ENCODE measurements around the gene PNMA6E.
A peak's percentile ranks its signal among the peaks of the same experiment; 100 is the strongest.
"Not testable (repeated sequence)": the region's sequence is repeated elsewhere in the genome, so short reads cannot be mapped to it uniquely, and the experiment has no call there.

PNMA6E gene

DNA sequence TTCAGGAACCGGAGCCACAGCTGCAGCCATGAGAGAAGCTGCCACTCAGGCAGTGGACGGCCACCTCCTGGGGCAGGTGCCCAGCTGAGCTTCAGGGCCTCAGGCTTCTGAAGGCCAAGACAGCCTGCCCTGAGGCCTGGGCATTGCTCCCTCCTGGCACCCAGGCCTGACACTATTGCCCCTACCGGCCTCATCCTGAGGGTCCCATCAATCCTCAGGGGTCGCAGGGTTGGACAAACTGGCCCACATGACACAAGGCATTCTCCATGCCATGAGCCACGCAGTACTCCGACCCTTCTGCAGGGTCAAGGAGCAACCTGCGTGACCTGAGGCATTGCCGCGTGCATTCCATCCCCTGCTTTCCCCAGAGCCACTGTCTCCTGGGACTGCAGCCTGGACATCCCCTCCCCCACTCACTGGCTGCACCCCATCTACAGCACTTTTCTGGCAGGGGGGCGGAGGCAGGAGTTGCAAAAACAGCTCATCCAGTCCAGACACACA is 7.1 kb upstream of the PNMA6E start:
- DNase-seq (ENCODE audit: low read depth): no peak

DNA sequence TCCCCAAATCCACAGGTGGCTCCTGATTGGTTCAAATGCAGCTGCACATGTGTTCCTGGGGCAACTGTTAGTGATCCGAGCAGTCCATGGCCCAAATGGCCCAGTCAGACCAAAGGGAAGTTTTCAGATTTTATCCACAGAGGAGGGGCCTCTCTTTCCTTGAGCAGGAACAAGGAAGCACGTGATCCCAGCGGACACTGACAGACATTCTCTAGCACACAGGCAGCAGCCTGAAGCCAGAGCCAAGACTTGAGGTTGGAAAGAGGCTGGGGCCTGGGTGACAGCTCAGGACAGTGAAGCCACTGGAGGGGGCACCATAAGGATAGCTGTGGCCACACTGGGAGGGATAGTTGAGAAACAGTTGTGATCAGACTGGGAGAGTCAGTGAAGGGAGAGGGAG is 6.6 kb upstream of the PNMA6E start:
- DNase-seq (ENCODE audit: low read depth): no peak

DNA sequence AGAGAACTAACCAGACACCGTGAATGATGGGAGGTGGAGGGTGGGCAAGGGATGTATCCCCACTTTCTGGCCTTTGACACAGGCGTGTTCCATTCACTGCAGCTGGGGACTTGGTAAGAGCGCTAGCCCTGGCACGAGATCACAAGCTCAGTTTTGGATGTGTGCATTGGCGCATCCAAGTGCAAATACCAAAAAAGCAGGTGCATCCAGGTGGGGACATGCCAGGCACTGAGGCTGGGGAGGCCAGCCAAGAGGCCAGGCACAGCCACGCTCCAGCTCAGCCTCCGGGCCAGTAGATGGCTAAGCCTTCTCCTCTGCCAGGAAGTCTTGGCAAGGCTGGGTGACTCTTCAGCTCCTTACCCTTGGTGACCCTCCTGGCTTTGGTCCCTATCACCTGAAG is 5.8 kb upstream of the PNMA6E start:
- no peak for DNase-seq (ENCODE audit: low read depth)

DNA sequence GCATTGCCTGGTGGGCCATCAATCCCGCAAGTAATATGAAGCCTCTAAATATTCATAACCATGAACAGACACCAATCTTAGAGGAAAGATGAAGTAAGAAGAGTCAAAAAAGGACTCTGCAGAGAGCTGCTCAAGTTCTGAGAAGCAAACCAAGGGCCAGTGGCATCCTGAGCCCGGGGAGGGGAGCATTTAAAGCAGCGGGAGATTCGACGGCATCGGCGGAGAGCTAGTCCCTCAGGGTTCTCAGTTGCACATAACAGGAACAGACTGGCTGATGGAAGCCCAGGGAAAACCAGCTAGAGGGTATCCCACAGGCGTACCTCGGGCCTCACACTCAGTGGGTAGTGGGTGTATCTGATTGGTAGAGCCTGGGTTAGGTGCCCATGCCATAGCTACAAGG is 4.9 kb upstream of the PNMA6E start:
- no peak for DNase-seq (ENCODE audit: low read depth)

DNA sequence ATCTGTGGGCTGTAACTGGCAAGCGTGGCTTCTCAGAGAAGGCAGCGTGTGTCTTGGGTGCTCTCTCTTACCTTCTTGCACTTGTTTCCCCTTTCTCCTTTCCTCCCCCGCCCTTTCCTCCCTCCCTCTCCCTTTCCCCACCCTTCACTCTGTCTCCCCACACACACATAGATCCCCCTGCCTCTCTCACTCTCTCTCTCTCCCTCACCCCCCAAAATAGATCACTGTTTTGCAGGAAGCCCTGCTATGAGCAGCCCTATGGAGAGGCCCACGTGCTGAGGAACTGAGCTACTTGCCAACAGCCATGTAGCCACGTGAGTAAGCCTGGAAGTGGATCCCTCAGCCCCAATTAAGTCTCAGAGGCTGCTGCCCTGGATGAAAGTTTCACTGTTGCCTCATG is 4.3 kb upstream of the PNMA6E start:
- DNase-seq (ENCODE audit: low read depth): no peak

DNA sequence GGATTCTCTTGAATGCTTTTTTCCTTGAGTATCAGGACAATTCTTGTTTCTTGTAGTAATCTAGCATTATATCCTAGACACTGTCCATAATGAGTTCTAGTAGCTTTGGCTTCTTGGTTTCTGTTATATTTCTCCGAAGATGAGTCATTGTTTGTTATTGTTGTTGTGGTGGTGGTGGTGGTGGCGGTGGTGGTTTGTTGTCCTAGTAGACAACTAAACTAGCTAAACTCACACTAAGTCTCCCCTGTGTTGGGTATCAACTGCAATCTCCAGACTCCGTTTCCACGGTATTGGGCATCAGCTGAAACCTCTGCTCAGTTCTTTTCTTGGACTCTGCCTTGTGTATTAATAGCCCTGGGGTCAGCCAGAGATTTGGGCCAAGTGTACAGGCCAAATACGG is 3.2 kb upstream of the PNMA6E start:
- not testable (repeated sequence) for DNase-seq (ENCODE audit: low read depth)

DNA sequence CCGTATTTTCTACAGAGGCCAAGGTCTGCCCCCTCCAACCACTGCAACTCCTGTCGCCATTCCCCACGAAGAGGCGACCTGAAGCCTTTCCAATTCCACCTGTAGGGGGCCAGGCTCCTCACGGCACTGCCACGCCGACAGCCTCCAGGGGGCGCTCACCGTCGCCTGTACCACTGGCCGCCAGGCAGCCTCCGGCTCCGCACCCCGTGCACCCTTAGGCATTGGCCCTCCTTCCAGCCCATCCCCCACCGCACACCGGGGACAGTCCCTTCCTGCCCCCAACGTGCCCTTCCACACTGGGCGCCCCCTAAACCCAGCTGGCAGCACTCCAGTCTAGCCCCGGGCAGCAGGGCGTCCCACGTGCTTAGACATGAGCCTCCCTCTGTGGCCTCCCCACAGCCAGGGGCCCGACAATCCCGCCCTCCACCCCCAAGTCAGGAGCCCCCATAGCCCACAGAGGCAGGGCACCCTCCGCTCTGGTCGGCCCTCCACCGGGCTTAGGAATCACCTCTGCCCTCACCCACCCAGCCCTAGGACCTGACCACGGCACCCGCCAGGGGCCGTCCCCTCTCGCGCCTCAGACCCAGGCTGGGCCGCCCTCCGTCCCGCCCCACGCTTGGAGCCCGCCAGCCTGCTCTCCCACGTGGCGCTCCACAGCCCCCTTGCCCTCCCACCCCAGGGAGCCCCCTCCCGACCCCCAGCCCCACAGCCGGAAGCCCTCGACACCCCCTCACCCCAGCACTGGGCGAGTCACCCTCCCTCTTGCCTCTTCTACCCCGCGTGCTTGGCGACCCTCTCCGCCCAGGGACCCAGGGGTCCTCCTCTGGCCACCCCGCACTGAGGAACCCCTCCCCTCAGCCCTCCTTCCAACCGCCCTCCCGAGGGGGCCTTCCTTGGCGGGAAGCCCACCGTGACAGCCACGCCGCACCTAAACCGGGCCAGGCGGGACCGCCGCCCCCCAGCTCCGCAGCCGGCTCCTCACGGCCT is 711 bp downstream of the PNMA6E start:
- peak; percentile 41 for DNase-seq (ENCODE audit: low read depth)

DNA sequence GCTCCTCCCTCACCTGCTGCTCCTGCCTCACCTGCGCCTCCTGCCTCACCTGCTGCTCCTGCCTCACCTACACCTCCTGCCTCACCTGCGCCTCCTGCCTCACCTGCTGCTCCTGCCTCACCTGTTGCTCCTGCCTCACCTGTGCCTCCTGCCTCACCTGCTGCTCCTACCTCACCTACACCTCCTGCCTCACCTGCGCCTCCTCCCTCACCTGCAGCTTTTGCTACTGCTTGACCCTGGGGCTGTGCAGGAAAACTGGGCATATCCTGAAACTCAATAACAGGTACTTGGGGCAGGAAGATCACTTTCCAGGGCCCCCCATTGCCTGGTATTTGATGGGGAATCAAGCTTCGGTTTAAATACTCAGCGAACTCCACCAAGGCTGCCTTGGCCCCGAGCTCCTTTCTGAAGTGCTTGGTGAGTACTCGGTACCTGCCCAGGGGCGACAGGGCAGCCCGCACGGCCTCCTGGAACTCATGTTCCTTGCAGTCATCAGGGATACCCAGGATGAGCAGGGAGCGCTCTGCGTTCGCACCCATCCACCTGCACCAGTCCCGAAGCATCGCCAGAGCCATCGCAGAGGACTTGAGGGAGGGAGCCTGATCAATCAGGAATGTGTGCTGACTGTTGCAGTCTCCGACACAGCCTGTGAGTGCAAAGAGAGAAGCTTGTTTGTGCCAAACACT is 2.7 kb downstream of the PNMA6E start:
- DNase-seq (ENCODE audit: low read depth): no peak

DNA sequence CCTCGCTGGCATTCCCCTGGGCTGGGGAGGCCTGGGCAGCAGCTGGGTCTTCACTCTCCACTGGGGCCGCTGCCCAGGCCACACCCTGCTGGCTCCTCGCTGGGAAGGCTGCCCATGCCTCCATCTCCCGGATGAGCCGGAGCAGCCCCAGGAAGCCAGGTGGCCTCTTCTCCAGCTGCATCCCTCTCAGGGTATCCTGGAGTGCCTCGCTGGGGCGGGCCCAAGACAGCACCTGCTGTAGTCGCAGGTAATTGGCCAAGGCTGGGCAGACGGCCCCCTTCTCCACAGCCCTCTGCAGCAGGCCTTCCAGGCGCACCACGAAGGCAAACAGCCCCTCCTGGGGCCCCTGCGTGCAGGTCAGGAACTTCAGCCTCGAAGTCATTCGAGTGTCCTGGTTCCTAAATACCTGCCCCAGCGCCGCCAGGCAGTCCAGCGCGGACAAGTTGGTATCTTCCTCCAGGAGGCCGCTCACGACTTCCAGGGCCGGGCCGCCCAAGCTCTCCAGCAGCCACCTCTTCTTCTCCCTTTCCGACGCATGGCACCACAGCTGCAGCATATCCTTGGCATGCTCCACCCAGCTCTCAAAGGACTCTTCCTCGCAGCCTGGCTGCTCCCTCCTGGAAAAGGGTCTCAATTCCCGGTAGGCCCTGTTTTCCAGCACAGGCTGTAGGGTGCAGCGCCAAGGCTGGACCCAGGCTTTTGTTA is 3.7 kb downstream of the PNMA6E start:
- no peak for DNase-seq (ENCODE audit: low read depth)

DNA sequence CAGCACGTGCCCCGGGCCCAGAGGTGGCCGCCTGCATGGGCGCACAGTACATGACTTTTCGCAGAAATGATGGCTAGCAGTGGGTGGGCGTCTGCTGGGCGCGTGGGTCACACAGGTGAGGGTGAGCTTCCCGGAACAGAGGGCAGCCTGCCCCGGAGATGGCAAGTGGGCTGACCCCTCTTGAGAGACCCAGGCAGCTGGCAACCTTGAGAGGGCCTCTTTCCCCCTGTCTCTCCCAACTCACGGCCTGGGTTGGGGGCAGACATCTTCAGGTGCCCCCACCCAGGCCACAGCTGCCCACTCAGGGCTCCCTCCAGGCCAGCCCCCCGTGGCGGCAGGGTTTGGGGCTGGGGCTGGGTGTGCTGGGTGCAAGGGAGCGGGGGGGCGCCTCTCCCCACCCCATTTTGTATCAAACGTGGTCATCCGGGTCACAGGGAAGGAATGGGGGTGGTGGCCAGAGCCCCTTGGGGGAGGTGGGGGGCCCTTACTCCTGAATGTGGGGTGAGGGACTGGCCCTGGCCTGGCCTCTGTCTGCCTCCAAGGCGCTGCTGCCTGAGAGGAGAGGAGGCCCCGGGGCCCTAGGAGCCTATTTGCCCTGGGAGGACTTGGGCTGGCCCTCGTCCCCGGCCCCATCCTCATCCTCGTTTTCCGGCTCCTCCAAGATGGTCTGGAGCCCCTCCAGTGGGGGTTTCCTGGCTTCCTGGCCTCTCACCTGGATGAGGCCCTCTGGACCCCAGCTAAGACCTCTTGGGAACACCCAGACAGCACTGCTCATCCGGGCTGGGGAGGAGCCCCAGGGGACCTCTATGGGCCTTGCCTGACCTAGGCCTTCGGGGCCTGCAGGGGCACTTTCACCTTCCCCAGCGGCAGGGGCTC is 4.6 kb downstream of the PNMA6E start:
- no peak for DNase-seq (ENCODE audit: low read depth)

DNA sequence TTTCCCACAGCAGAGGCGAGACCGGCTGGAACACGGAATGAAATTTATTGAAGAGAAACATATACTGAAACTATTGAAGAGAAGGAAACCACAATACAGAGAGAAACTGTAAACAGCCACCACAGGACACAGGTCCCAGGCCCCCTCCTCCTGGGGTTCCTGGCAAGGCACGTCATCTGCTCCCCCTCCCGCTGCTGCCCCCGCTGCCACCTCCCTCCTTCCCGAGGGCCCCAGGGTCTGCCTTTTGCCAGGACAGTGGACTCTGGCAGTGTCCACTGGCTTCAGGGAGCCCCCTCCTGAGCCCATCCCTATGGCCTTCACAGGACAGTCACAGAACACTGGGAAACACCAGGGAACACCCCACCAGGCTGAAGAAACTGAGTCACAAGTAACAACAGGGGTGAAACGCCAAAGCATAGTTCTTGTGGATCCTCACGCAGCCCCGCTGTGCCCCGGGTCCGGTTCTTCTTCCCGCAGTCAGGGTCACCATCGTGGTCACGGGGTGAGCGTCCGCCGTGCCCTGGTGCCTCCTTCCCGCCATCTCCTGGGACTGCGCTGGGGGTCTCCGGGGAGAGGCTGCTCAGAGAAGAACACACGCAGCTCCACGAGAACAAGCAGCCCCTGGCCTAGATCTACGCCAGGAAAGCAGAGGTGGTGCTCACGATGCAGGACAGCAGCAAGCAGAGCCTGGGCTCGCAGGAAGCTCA is 5.4 kb downstream of the PNMA6E start:
- DNase-seq (ENCODE audit: low read depth): no peak

DNA sequence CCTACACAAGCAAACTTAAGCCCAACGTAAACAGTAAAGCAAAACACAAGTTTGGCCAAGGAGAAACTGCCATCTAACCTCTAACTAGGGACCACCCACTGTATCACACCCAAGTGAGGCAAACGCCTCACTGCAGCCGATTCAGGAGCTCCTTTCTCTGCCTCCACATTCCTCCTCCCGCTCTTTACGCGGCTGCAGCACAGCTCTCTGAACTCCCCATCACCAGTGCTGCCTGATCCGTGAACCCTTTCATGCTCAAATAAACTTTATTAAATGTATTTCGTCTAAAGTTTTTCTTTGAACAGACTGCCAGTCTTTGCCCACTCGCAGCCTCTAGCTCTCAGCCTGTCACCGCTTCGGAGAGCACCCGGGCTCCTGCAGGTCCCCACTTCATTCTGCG is 6.5 kb downstream of the PNMA6E start:
- no peak for DNase-seq (ENCODE audit: low read depth)

DNA sequence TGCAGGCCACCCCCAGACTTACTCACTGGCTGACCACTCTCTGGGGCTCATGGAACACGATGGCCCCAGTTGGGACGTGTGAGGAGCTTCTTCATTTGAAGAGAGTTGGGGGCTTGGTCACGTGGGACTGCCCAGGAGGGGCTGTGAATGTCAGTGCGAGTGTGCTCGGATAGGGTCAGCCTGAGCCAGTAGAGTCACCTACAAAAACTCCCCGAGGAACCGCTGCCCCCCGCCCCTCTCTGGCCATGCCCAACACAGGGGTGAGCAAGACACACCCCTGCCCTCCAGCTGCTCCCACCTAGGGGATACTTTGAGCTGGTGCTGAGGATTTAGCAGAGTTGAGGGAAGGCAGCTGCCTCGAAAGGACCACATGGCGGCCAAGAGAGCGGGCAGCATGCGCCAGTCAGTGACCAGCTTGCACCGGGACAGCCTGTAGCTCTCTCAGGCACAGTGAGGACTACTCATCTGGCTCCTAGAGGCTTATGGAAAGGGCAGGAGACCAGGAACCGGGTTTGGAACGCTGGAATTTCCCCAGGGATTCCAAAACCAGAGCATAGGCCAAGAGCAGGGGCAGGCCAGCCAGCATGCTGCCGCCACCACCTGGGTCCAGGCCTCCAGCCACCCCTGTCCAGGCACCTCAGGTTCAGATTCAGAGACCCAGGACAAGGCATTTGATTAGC is 8.4 kb downstream of the PNMA6E start:
- DNase-seq (ENCODE audit: low read depth): no peak

DNA sequence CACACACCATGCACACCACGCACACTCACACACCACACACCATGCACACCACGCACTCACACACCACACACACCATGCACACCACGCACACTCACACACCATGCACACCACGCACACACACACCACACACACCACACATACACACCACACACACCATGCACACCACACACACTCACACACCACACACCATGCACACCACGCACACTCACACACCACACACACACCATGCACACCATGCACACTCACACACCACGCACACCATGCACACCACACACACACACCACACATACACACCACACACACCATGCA is 11.7 kb downstream of the PNMA6E start:
- not testable (repeated sequence) for DNase-seq (ENCODE audit: low read depth)

DNA sequence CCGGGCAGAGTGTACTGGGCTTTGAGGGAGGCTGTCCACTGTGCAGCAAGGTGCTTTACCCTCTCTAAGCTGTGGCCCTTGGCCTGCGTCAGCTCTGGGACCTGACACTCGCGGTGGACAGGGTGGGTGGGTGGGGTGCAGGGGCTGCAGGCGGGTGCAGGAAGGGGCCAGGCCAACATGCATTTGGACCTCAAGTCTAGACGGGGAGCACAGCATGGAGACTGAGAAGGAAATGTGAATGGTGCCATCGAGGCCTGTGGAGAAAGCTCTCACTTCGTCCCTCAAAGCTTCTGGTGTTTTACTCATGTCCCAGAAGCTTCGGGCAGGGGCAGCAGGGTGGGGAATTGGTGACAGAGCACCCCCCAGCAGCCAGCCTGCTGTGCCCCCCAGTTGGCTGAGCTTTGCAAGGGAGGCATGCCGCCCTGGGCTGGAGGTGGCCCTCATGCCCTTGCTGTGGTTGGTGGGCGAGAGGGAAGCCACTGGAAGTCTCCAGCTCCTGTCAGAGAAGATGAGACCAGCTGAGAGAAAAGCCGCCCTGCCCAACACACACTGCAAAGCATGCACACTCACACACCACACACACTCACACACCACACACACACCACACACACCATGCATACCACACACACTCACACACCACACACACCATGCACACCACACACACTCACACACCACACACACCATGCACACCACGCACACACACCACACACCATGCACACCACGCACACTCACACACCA is 12.3 kb downstream of the PNMA6E start:
- no peak for DNase-seq (ENCODE audit: low read depth)

DNA sequence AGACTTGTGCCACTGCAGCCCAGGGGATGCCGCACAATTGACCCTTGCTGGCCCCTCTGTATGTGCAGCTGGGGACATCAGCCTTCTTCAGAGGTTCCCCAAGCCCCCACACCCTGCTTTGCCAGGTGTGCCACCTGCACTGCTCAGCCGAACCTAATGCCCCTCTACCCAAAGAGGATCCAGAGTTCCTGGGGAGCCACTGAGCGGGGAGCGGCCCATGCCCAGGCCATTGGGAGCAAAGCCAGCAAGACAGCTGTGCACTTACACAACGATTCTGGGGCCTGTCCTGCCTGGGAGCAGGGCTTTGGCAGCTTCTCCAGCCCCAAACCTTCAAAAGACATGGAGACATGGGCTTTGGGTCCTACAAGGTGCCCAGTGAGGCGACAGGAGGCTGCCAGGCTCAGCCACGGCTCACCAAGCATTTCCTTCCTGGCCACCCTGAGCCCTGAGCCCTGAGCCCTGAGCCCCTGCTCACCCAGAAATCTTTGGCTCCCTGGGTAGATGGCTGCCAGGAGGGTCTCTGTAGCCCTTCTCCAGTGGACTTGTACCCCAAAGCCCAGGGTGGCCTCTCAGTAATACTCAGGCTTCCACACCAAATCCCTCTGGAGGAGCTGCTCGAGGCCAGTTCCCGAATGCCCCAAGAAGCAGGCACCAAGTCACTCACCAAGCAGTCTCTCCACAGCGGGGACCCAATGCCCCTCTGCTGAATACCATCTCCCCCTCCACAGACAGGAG is 13.0 kb downstream of the PNMA6E start:
- no peak for DNase-seq (ENCODE audit: low read depth)

DNA sequence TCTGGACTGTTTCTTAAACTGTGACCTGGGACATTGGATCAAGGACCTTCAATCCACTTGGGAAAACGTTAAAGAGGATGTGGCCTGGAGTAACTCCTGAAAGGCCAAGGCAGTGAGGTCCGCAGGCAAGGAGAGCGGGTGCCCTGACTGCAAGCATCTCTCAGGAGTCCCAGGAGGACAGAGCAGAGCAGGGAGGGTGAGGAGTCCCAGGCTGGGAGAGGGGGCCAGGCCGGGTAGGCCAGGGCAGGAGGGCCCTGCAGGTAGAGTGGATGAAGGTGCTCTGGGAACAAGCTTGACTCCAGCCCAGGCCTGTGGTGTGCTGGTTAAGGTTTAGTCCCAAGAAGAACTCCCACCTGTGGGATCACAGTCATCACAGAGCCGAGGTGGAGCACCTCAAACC is 13.8 kb downstream of the PNMA6E start:
- no peak for DNase-seq (ENCODE audit: low read depth)

DNA sequence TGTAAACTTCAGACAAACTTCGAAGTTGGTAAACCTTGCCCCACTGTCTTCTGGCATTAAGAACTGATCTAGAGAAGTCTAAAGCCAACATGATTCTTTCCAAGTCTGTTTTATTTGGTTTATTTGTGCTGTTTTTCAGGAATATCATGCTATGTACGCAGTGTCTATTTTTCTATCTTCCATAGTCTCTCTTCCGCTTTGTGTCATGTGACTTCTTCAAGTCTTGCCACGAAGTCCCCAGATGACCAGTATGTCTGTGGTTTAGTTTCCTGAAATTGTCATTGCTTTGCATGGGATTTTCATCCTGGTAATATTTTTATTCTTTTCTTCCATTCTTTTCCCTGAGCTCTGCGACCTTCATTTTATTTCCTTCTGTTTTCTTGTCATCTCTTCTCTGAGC is 15.1 kb downstream of the PNMA6E start:
- DNase-seq (ENCODE audit: low read depth): no peak

DNA sequence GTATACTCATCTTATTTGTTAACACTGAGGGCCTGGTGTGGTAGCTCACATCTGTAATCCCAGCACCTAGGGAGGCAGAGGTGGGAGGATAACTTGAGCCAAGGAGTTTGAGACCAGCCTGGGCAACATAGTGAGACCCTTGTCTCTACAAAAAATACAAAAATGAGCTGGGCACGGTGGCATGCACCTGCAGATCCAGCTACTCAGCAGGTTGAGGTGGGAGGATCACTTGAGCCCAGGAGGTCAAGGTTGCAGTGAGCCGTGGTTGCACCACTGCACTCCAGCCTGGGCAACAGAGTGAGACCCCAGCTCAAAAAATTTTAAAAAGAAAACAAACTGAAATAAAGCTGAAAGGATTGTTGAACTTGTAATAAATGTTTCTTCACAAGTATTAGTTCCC is 16.2 kb downstream of the PNMA6E start:
- not testable (repeated sequence) for DNase-seq (ENCODE audit: low read depth)

Measured in CMK (cell line).